PFSK-1 (cell line): ENCODE measurements around the gene SND1.

ENCODE experiments used
- FOXP2 ChIP-seq: optimal IDR thresholded peaks from 2 replicates; pipeline ENCODE3; 2011; ENCODE audit warnings: borderline replicate concordance, control low read depth, inconsistent platforms; ENCODE audit not compliant: insufficient read depth; ENCODE audit errors: extremely low read length, extremely low read depth
- POLR2AphosphoS5 ChIP-seq: IDR thresholded peaks from 2 replicates; pipeline ENCODE4 v1.6.1; 2012; ENCODE audit warnings: low read depth, mild to moderate bottlenecking, control low read depth, low read length, moderate library complexity
- REST ChIP-seq, 2 experiments: IDR thresholded peaks; 2 replicates each; pipeline versions ENCODE4 v1.6.1 to v1.8.0; 2011 to 2012; ENCODE audit warnings: low read depth in 2 of 2, low read length in 2 of 2, control low read depth in 1 of 2, inconsistent platforms in 1 of 2, mild to moderate bottlenecking in 1 of 2, moderate library complexity in 1 of 2; ENCODE audit not compliant: insufficient read depth in 1 of 2
- SIN3A ChIP-seq: IDR thresholded peaks from 2 replicates; pipeline ENCODE4 v1.6.1; 2012; ENCODE audit warnings: mild to moderate bottlenecking, low read length, moderate library complexity, borderline replicate concordance; ENCODE audit not compliant: insufficient read depth
- TAF1 ChIP-seq: IDR thresholded peaks from 2 replicates; pipeline ENCODE4 v1.6.1; 2012; ENCODE audit warnings: low read length, control low read depth, borderline replicate concordance; ENCODE audit not compliant: insufficient read depth

- TF ChIP-seq POLR2AphosphoS5 = no peak
- no peak for TF ChIP-seq REST (IDR thresholded peaks at IDR 0.05; ENCODE audit: insufficient read depth in 1 of 2, low read depth in 2 of 2, low read length in 2 of 2)
- TF ChIP-seq SIN3A = no peak
- TF ChIP-seq TAF1 = no peak
- TF ChIP-seq FOXP2 = no peak
Measured at GRCh38 chr7:127844165-127844564, 192.2 kb downstream of the SND1 start.
